Pancreas (tissue), 10 donors: ENCODE results near the gene TEX36. TPM values are rescaled to one million over a fixed set of nuclear protein-coding genes. Genes with fewer than 3 reads are reported as not detected.

ENCODE experiments used
- ATAC-seq, 4 donors: fragments of 200-7000 bp; cut with Tn5 transposase; one replicate each; pipeline versions ENCODE4 v1.8.0 to v1.9.1; 2020; ENCODE audit warnings: mild to moderate bottlenecking in 4 of 4, moderate library complexity in 4 of 4
- DNase-seq, 6 donors: peaks; one replicate each; pipeline ENCODE4 v3.0.0-alpha.2; 2020
- FAIRE-seq: peaks from 2 replicates; lab custom pipeline; 2012; peaks lifted over from hg19 to GRCh38; lab: Jason Lieb, UNC
- H3K27ac ChIP-seq, 4 donors: fragments of 200-600 bp; sonication (generic); 1 replicate in 3 of 4; 2 replicates in 1 of 4; pipeline versions ENCODE4 v1.5.0 to v1.8.0; 2020
- H3K27me3 ChIP-seq, 4 donors: fragments of 200-600 bp; one replicate each; pipeline ENCODE4 v1.8.0; 2021
- H3K36me3 ChIP-seq, 3 donors: fragments of 200-600 bp; sonication (generic) in 1 of 3; one replicate each; pipeline versions ENCODE4 v1.5.0 to v1.8.0; 2020 to 2021
- H3K4me1 ChIP-seq, 3 donors: fragments of 200-600 bp; one replicate each; pipeline ENCODE4 v1.8.0; 2021
- H3K4me3 ChIP-seq, 4 donors: fragments of 200-600 bp; sonication (generic) in 2 of 4; one replicate each; pipeline versions ENCODE4 v1.5.0 to v1.8.0; 2020 to 2021
- H3K9me3 ChIP-seq, 4 donors: fragments of 200-600 bp; one replicate each; pipeline ENCODE4 v1.8.0; 2021
- WGBS, 2 donors: extraction: QIAGEN DNeasy Blood & Tissue Kit; methylation state at CpG; one replicate each; pipeline ENCODE4 v1.1.7; 2013; 5-methylcytosine and 5-hydroxymethylcytosine counted together
- intact Hi-C, 3 donors: fragments of 100-400 bp; cut with DNase I; formaldehyde crosslinking; loops; one replicate each; pipeline versions ENCODE4 v1.11.1 to v1.14.2; 2022
- polyA plus RNA-seq, 2 donors: library from polyadenylated mRNA; stranded (reverse); fragments of 200-250 nt; gene quantifications; one replicate each; pipeline ENCODE4 v1.2.3, GENCODE V29; 2013
- total RNA-seq, 6 donors: library from RNA; stranded (reverse); fragmentation: NEBNext Ultra II Directional in 4 of 6; extraction: Animal tissue kit (Norgen Biotek cat#: 25700) in 4 of 6; gene quantifications; one replicate each; pipeline versions ENCODE4 v1.2.1 to v1.2.4, GENCODE V29; 2021 to 2023
- TF ChIP-seq, protein P1 (sequence below), 4 donors: fragments of 200-600 bp; sonication (generic) in 3 of 4; IDR thresholded peaks; one replicate each; pipeline versions ENCODE4 v1.5.0 to v1.8.0; 2021; ENCODE audit warnings: antibody characterized with exemption in 4 of 4
- donor health status: healthy with polysubstance abuse.
- donor health status: DM: no; HTN: no; CAD: no; lungs with moderate emphysema.
- donor health status: DM: no; HTN: no; CAD: no.
- donor health status: control.
- donor health status: control.
- donor health status: Bipolar disorder and iron deficiency.
- donor health status: DM: yes; HTN: yes; CAD: no.
- donor health status: DM: no; HTN: no; CAD: no.
- donor health status: DM: no; HTN: no; CAD: no.
- donor health status: DM: yes; HTN: yes; CAD: no.

Gene TEX36
- total and polyA plus RNA-seq, 8 donors, result not detected

- H3K27me3 ChIP-seq, result no peaks in the 10 kb centered on the region
- no peak for FAIRE-seq
- H3K36me3 ChIP-seq, result no peaks in the 10 kb centered on the region
- WGBS, 2 donors, result 68 to 77% methylated on average over 6 of the region's 6 CpGs
- TF ChIP-seq, protein P1, sequence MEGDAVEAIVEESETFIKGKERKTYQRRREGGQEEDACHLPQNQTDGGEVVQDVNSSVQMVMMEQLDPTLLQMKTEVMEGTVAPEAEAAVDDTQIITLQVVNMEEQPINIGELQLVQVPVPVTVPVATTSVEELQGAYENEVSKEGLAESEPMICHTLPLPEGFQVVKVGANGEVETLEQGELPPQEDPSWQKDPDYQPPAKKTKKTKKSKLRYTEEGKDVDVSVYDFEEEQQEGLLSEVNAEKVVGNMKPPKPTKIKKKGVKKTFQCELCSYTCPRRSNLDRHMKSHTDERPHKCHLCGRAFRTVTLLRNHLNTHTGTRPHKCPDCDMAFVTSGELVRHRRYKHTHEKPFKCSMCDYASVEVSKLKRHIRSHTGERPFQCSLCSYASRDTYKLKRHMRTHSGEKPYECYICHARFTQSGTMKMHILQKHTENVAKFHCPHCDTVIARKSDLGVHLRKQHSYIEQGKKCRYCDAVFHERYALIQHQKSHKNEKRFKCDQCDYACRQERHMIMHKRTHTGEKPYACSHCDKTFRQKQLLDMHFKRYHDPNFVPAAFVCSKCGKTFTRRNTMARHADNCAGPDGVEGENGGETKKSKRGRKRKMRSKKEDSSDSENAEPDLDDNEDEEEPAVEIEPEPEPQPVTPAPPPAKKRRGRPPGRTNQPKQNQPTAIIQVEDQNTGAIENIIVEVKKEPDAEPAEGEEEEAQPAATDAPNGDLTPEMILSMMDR (IDR thresholded peaks at IDR 0.05), result no peak
- no peak for DNase-seq
- H3K4me1 ChIP-seq, result no peaks in the 10 kb centered on the region
- no peak for ATAC-seq
- no peak overlapping the region for H3K4me3 ChIP-seq
- H3K27ac ChIP-seq, result no peak overlapping the region
- no peaks in the 10 kb centered on the region for H3K9me3 ChIP-seq
- intact Hi-C loops, result no loop called here
These were observed 45.5 kb downstream of the TEX36 start for GRCh38 chr10:125637496-125637895.

DNA sequence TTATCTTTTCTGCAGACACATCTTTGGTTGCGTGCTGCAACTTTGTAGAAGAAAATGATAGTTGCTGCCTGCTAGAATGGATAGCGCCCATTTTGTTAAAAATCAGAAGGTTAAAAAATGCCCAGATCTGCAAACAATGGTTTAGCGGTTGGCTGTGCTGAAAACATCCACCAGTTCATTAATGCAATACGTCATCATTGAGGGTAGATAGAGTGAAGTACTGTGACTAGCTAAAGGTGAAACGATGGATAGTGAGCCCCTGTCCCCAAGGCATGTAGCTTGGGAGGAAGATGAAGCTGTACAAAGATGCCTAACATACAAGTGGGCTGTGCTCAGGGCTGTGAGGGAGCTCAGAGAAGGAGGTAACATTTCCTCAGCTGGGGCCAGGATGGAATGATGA is 48.4 kb downstream of the TEX36 start:
- no peak overlapping the region for H3K4me3 ChIP-seq
- H3K9me3 ChIP-seq, result no peaks in the 10 kb centered on the region
- FAIRE-seq, result no peak
- intact Hi-C loops, result no loop called here
- TF ChIP-seq, protein P1 (IDR thresholded peaks at IDR 0.05), result no peak
- DNase-seq, result no peak
- ATAC-seq, result no peak
- H3K27ac ChIP-seq, result no peak overlapping the region
- H3K27me3 ChIP-seq, result no peaks in the 10 kb centered on the region
- H3K4me1 ChIP-seq, result no peaks in the 10 kb centered on the region
- no peaks in the 10 kb centered on the region for H3K36me3 ChIP-seq
- WGBS, 2 donors, result 77 to 83% methylated on average over 5 of the region's 5 CpGs

DNA sequence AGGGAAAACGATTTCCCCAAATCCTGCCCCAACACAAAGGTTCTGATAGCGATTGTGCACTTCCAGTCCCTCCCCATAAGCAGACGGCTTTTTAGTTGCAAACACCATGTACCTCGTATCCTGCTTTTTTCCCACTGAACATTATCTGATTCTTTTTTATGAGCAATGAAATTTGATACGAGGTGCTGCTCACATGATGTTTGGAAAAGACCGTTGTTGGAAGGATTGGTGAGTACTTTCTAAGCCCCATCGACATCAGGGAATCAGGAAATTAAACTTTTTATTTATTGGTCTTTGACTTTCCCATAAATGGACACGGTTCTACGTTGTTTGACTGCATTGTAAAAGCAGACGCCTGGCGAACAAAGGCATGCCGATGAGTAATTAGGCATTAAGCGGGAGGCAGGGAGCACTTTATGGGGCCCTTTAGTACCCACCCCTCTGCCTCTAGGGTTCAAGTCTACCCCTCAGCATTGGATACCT is 49.4 kb downstream of the TEX36 start:
- H3K4me3 ChIP-seq, result no peak overlapping the region
- TF ChIP-seq, protein P1 (IDR thresholded peaks at IDR 0.05), result no peak
- DNase-seq (no peak), FAIRE-seq (no peak), ATAC-seq (no peak)
- no peaks in the 10 kb centered on the region for H3K36me3 ChIP-seq
- no peaks in the 10 kb centered on the region for H3K27me3 ChIP-seq
- H3K4me1 ChIP-seq, result no peaks in the 10 kb centered on the region
- intact Hi-C loops, result no loop called here
- no peaks in the 10 kb centered on the region for H3K9me3 ChIP-seq
- WGBS, 2 donors, result 44 to 60% methylated on average over 13 of the region's 13 CpGs
- no peak overlapping the region for H3K27ac ChIP-seq

- ATAC-seq (no peak), DNase-seq (no peak), FAIRE-seq (no peak)
- intact Hi-C loops, result no loop called here
- Histone ChIP-seq H3K27ac (no peak overlapping the region), H3K9me3 (no peaks in the 10 kb centered on the region), H3K36me3 (no peaks in the 10 kb centered on the region), H3K27me3 (no peaks in the 10 kb centered on the region), H3K4me1 (no peaks in the 10 kb centered on the region), H3K4me3 (no peak overlapping the region)
- TF ChIP-seq, protein P1 (IDR thresholded peaks at IDR 0.05), result no peak
- WGBS, 2 donors, result 74 to 86% methylated on average over 5 of the region's 5 CpGs
These were observed 51.2 kb downstream of the TEX36 start for GRCh38 chr10:125631806-125632205.

- intact Hi-C loops, result no loop called here
- Histone ChIP-seq H3K36me3 (no peaks in the 10 kb centered on the region), H3K9me3 (no peaks in the 10 kb centered on the region), H3K27ac (no peak overlapping the region), H3K4me1 (peaks cover 0 to 3% (median 0%) of the 10 kb centered on the region in 3 donors), H3K4me3 (no peak overlapping the region), H3K27me3 (no peaks in the 10 kb centered on the region)
- peak in 1 of 6 donors; percentile 28 for DNase-seq
- no peak for FAIRE-seq
- ATAC-seq, result peak; percentile 59 to 81 (median 79)
- 59 to 66% methylated on average over 3 of the region's 3 CpGs for WGBS, 2 donors
- TF ChIP-seq, protein P1 (IDR thresholded peaks at IDR 0.05), result peak in 1 of 4 donors; percentile 30
These were observed 53.1 kb downstream of the TEX36 start for GRCh38 chr10:125629758-125630376.
